ENCODE measurements around the gene TTC31. TPM values are rescaled to one million over a fixed set of nuclear protein-coding genes. Genes with fewer than 3 reads are reported as not detected.
"Not testable (repeated sequence)": the region's sequence is repeated elsewhere in the genome, so short reads cannot be mapped to it uniquely, and the experiment has no call there.

The TTC31 gene
- total RNA-seq, 2 experiments from 2014 or later = 45.8 to 46.3 TPM

GRCh38 chr2:74444498-74445318 lies 38.2 kb upstream of the TTC31 start:
- ChIA-PET POLR2A (no interaction called here), CTCF (interaction anchor here (0.8 to 1.6 kb wide), 3 partner anchors 10 to 89 kb away, joined by 3 to 4 read pairs (median 3); partner anchors contain the start of gene INO80B)
- Mint-ChIP-seq H3K27me3 (peaks cover 36% of the 10 kb centered on the region), H3K4me1 (peaks cover 11% of the 10 kb centered on the region), H3K9me3 (no peaks in the 10 kb centered on the region), H3K36me3 (ENCODE audit: low read depth) (no peaks in the 10 kb centered on the region), H3K27ac (no peak overlapping the region), H3K4me3 (no peak overlapping the region)
- DNase-seq = no peak

- ChIA-PET CTCF (no interaction called here), POLR2A (no interaction called here)
- Mint-ChIP-seq H3K4me1 (peaks cover 6% of the 10 kb centered on the region), H3K27ac (no peak overlapping the region), H3K4me3 (no peak overlapping the region), H3K36me3 (ENCODE audit: low read depth) (no peaks in the 10 kb centered on the region), H3K9me3 (no peaks in the 10 kb centered on the region), H3K27me3 (peaks cover 25% of the 10 kb centered on the region)
- DNase-seq = no peak
These were observed 35.5 kb upstream of the TTC31 start for GRCh38 chr2:74447230-74447999.

- ChIA-PET POLR2A (no interaction called here), CTCF (interaction anchor here (1.1 kb wide), 1 partner anchor 9 kb away, joined by 3 read pairs; no protein-coding TSS in a partner anchor)
- peaks cover 19% of the 10 kb centered on the region for H3K4me1 Mint-ChIP-seq
- no peak for DNase-seq
- peaks cover 19% of the 10 kb centered on the region for H3K27me3 Mint-ChIP-seq
- H3K27ac Mint-ChIP-seq = peak overlapping the region; percentile 20
- H3K36me3 Mint-ChIP-seq (ENCODE audit: low read depth) = no peaks in the 10 kb centered on the region
- H3K9me3 Mint-ChIP-seq = no peaks in the 10 kb centered on the region
- H3K4me3 Mint-ChIP-seq = no peak overlapping the region
These were observed 34.1 kb upstream of the TTC31 start for GRCh38 chr2:74448771-74449170.

GRCh38 chr2:74450570-74451190 lies 32.2 kb upstream of the TTC31 start:
- peaks cover 2% of the 10 kb centered on the region for H3K36me3 Mint-ChIP-seq (ENCODE audit: low read depth)
- DNase-seq = no peak
- POLR2A ChIA-PET = no interaction called here
- H3K4me1 Mint-ChIP-seq = peaks cover 34% of the 10 kb centered on the region
- H3K27me3 Mint-ChIP-seq = peaks cover 6% of the 10 kb centered on the region
- H3K4me3 Mint-ChIP-seq = no peak overlapping the region
- CTCF ChIA-PET = interaction anchor here (0.7 to 0.9 kb wide), 2 partner anchors 10 to 11 kb away, joined by 3 to 4 read pairs; no protein-coding TSS in a partner anchor
- H3K27ac Mint-ChIP-seq = peak overlapping the region; percentile 41
- no peaks in the 10 kb centered on the region for H3K9me3 Mint-ChIP-seq

GRCh38 chr2:74454654-74455511 lies 28.0 kb upstream of the TTC31 start, which contains the start of gene INO80B:
Gene INO80B, plus strand, starts transcription at chr2:74455087. Its CDS starts 30 bp downstream, at chr2:74455117.
- H3K27ac Mint-ChIP-seq = peak within 1 kb of the TSS; percentile 98
- H3K27me3 Mint-ChIP-seq = no peaks in the 10 kb centered on the region
- DNase-seq = peak; percentile 97
- H3K4me1 Mint-ChIP-seq = peaks cover 61% of the 10 kb centered on the region
- peaks cover 13% of the 10 kb centered on the region for H3K36me3 Mint-ChIP-seq (ENCODE audit: low read depth)
- no peaks in the 10 kb centered on the region for H3K9me3 Mint-ChIP-seq
- CTCF ChIA-PET = interaction anchor here (0.9 to 9.8 kb wide), 5 partner anchors 11 to 64 kb away, joined by 3 to 66 read pairs (median 4); partner anchors contain the start of genes CCDC142 and TTC31
- POLR2A ChIA-PET = interaction anchor here (0.6 to 1.3 kb wide), 4 partner anchors 16 to 75 kb away, joined by 3 read pairs; partner anchors contain the start of genes AUP1, C2orf81, HTRA2 and MRPL53
- peak within 1 kb of the TSS; percentile 91 for H3K4me3 Mint-ChIP-seq

GRCh38 chr2:74457129-74457548 lies 25.7 kb upstream of the TTC31 start:
- H3K4me1 Mint-ChIP-seq = peaks cover 66% of the 10 kb centered on the region
- ChIA-PET POLR2A (interaction anchor here (0.6 to 1.3 kb wide), 2 partner anchors 36 to 37 kb away, joined by 3 to 6 read pairs; partner anchors contain the start of gene C2orf81), CTCF (interaction anchor here (0.6 to 9.8 kb wide), 7 partner anchors 10 to 132 kb away, joined by 3 to 66 read pairs (median 6); partner anchors contain the start of genes CCDC142, MRPL53 and TTC31)
- no peak for DNase-seq
- H3K9me3 Mint-ChIP-seq = no peaks in the 10 kb centered on the region
- peaks cover 21% of the 10 kb centered on the region for H3K36me3 Mint-ChIP-seq (ENCODE audit: low read depth)
- peak overlapping the region; percentile 98 for H3K27ac Mint-ChIP-seq
- peak overlapping the region; percentile 91 for H3K4me3 Mint-ChIP-seq
- no peaks in the 10 kb centered on the region for H3K27me3 Mint-ChIP-seq

GRCh38 chr2:74457549-74458131 lies 25.2 kb upstream of the TTC31 start:
- Mint-ChIP-seq H3K36me3 (ENCODE audit: low read depth) (peaks cover 21% of the 10 kb centered on the region), H3K4me1 (peaks cover 62% of the 10 kb centered on the region), H3K27me3 (no peaks in the 10 kb centered on the region), H3K27ac (peak overlapping the region; percentile 98), H3K9me3 (no peaks in the 10 kb centered on the region), H3K4me3 (peak overlapping the region; percentile 91)
- ChIA-PET CTCF (interaction anchor here (0.9 to 9.8 kb wide), 9 partner anchors 10 to 133 kb away, joined by 3 to 66 read pairs (median 6); partner anchors contain the start of genes AUP1, CCDC142, HTRA2 and MRPL53), POLR2A (interaction anchor here (0.6 to 1.3 kb wide), 3 partner anchors 15 to 37 kb away, joined by 3 to 6 read pairs (median 6); partner anchors contain the start of genes C2orf81 and MRPL53)
- peak; percentile 80 for DNase-seq

GRCh38 chr2:74458132-74458937 lies 24.5 kb upstream of the TTC31 start, which contains the start of gene WBP1:
Gene WBP1, plus strand, starts transcription at chr2:74458438. Its CDS starts 165 bp downstream, at chr2:74458603.
- H3K9me3 Mint-ChIP-seq = no peaks in the 10 kb centered on the region
- peak within 1 kb of the TSS; percentile 98 for H3K27ac Mint-ChIP-seq
- H3K4me1 Mint-ChIP-seq = peaks cover 62% of the 10 kb centered on the region
- peak; percentile 100 for DNase-seq
- CTCF ChIA-PET = interaction anchor here (0.7 to 9.8 kb wide), 9 partner anchors 9 to 126 kb away, joined by 3 to 66 read pairs (median 3); partner anchors contain the start of genes AUP1, CCDC142, HTRA2 and MRPL53
- peak within 1 kb of the TSS; percentile 91 for H3K4me3 Mint-ChIP-seq
- POLR2A ChIA-PET = interaction anchor here (0.6 to 1.3 kb wide), 6 partner anchors 9 to 75 kb away, joined by 3 to 6 read pairs (median 5); partner anchors contain the start of genes C2orf81 and MRPL53
- peaks cover 27% of the 10 kb centered on the region for H3K36me3 Mint-ChIP-seq (ENCODE audit: low read depth)
- no peaks in the 10 kb centered on the region for H3K27me3 Mint-ChIP-seq

GRCh38 chr2:74458938-74459363 lies 23.9 kb upstream of the TTC31 start:
- CTCF ChIA-PET = interaction anchor here (1.3 to 9.8 kb wide), 6 partner anchors 9 to 73 kb away, joined by 3 to 66 read pairs (median 10); partner anchors contain the start of genes CCDC142, MRPL53 and TTC31
- H3K4me3 Mint-ChIP-seq = peak overlapping the region; percentile 91
- peak overlapping the region; percentile 98 for H3K27ac Mint-ChIP-seq
- H3K27me3 Mint-ChIP-seq = no peaks in the 10 kb centered on the region
- H3K9me3 Mint-ChIP-seq = no peaks in the 10 kb centered on the region
- H3K4me1 Mint-ChIP-seq = peaks cover 61% of the 10 kb centered on the region
- POLR2A ChIA-PET = interaction anchor here (0.6 to 1.2 kb wide), 5 partner anchors 9 to 74 kb away, joined by 3 to 6 read pairs (median 5); partner anchors contain the start of gene MRPL53
- H3K36me3 Mint-ChIP-seq (ENCODE audit: low read depth) = peaks cover 28% of the 10 kb centered on the region
- DNase-seq = no peak

- not testable (repeated sequence) for DNase-seq, H3K27me3 Mint-ChIP-seq, H3K9me3 Mint-ChIP-seq
- peaks cover 28% of the 10 kb centered on the region for H3K36me3 Mint-ChIP-seq (ENCODE audit: low read depth)
- peak overlapping the region; percentile 98 for H3K27ac Mint-ChIP-seq
- ChIA-PET POLR2A (interaction anchor here (1.1 kb wide), 1 partner anchor 8 kb away, joined by 3 read pairs; no protein-coding TSS in a partner anchor), CTCF (interaction anchor here (1.3 to 9.8 kb wide), 6 partner anchors 8 to 23 kb away, joined by 3 to 66 read pairs (median 8); partner anchors contain the start of genes CCDC142, MRPL53 and TTC31)
- H3K4me1 Mint-ChIP-seq = peaks cover 61% of the 10 kb centered on the region
- peak overlapping the region; percentile 91 for H3K4me3 Mint-ChIP-seq
These were observed 23.3 kb upstream of the TTC31 start for GRCh38 chr2:74459503-74460118.
